SU-DHL-6 (cell line): Measurements from ENCODE around the gene CITED4.

Experiments used
- EZH2phosphoT487 ChIP-seq: fragments of 200-600 bp; sonication (generic), shearing (Covaris generic); conservative IDR thresholded peaks from 2 replicates; pipeline ENCODE4 v1.6.1; 2018; ENCODE audit warnings: mild to moderate bottlenecking, antibody characterized with exemption, low read length, moderate library complexity, mixed read lengths
- TF ChIP-seq, protein P1 (sequence below): fragments of 200-600 bp; sonication (generic); IDR thresholded peaks from one replicate; pipeline ENCODE4 v1.5.1; 2017; ENCODE audit warnings: antibody characterized with exemption, mild to moderate bottlenecking, low read length, moderate library complexity; ENCODE audit not compliant: insufficient read depth, poor library complexity, severe bottlenecking

DNA sequence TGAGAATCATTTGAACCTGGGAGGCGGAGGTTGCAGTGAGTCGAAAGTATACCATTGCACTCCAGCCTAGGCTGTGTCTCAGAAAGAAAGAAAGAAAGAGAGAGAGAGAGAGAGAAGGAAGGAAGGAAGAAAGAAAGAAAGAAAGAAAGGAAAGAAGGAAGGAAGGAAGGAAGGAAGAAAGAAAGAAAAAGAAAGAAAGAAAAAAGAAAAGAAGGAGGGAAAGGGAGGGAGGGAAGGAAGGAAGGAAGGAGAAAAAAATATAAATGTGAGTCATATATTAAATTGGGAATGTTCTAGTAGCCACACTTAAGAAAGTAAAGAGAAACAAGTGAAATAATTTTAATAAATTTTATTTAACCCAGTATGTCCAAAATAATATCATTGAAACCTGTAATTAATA, 16.7 kb upstream of the CITED4 start:
- TF ChIP-seq, protein P1, sequence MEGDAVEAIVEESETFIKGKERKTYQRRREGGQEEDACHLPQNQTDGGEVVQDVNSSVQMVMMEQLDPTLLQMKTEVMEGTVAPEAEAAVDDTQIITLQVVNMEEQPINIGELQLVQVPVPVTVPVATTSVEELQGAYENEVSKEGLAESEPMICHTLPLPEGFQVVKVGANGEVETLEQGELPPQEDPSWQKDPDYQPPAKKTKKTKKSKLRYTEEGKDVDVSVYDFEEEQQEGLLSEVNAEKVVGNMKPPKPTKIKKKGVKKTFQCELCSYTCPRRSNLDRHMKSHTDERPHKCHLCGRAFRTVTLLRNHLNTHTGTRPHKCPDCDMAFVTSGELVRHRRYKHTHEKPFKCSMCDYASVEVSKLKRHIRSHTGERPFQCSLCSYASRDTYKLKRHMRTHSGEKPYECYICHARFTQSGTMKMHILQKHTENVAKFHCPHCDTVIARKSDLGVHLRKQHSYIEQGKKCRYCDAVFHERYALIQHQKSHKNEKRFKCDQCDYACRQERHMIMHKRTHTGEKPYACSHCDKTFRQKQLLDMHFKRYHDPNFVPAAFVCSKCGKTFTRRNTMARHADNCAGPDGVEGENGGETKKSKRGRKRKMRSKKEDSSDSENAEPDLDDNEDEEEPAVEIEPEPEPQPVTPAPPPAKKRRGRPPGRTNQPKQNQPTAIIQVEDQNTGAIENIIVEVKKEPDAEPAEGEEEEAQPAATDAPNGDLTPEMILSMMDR = no peak
- TF ChIP-seq EZH2phosphoT487 = no peak
